GM19397 (cell line): ENCODE results near the gene EEF1AKMT1.
"Not testable (repeated sequence)": the region's sequence is repeated elsewhere in the genome, so short reads cannot be mapped to it uniquely, and the experiment has no call there.

Experiments
- ATAC-seq: cut with Tn5 transposase; IDR thresholded peaks from one replicate; pipeline ENCODE4 v1.9.1; 2021; ENCODE audit warnings: mild to moderate bottlenecking, moderate library complexity; ENCODE audit not compliant: unreplicated experiment

EEF1AKMT1 gene

GRCh38 chr13:20701461-20701860, 72.3 kb downstream of the EEF1AKMT1 start:
- ATAC-seq, result no peak

- no peak for ATAC-seq
Observed at GRCh38 chr13:20700288-20700687, 73.5 kb downstream of the EEF1AKMT1 start.

GRCh38 chr13:20699715-20700114, 74.0 kb downstream of the EEF1AKMT1 start:
- no peak for ATAC-seq

- no peak for ATAC-seq
Observed at GRCh38 chr13:20696073-20696472, 77.7 kb downstream of the EEF1AKMT1 start.

GRCh38 chr13:20691616-20692015, 82.1 kb downstream of the EEF1AKMT1 start:
- ATAC-seq, result no peak

- no peak for ATAC-seq
Observed at GRCh38 chr13:20689291-20689690, 84.5 kb downstream of the EEF1AKMT1 start.

GRCh38 chr13:20686863-20687579, 86.7 kb downstream of the EEF1AKMT1 start:
- no peak for ATAC-seq

- no peak for ATAC-seq
Observed at GRCh38 chr13:20686167-20686566, 87.6 kb downstream of the EEF1AKMT1 start.

GRCh38 chr13:20685092-20685491, 88.7 kb downstream of the EEF1AKMT1 start:
- no peak for ATAC-seq

GRCh38 chr13:20684546-20684945, 89.2 kb downstream of the EEF1AKMT1 start:
- no peak for ATAC-seq

- ATAC-seq, result no peak
Observed at GRCh38 chr13:20684041-20684440, 89.7 kb downstream of the EEF1AKMT1 start.

GRCh38 chr13:20682061-20682460, 91.7 kb downstream of the EEF1AKMT1 start:
- ATAC-seq, result no peak

GRCh38 chr13:20681481-20681880, 92.3 kb downstream of the EEF1AKMT1 start:
- ATAC-seq, result not testable (repeated sequence)

GRCh38 chr13:20680416-20681080, 93.2 kb downstream of the EEF1AKMT1 start:
- ATAC-seq, result no peak

- no peak for ATAC-seq
Observed at GRCh38 chr13:20679879-20680278, 93.9 kb downstream of the EEF1AKMT1 start.
